ENCODE measurements around the gene SEPTIN12. TPM values are rescaled to one million over a fixed set of nuclear protein-coding genes. Genes with fewer than 3 reads are reported as not detected.

Gene SEPTIN12
- total and polyA plus RNA-seq, 2 of the 8 experiments (the other 6 are each of a cell fraction or from before 2014, with no cell fraction given), result 0.24 TPM; not detected in 1

DNA sequence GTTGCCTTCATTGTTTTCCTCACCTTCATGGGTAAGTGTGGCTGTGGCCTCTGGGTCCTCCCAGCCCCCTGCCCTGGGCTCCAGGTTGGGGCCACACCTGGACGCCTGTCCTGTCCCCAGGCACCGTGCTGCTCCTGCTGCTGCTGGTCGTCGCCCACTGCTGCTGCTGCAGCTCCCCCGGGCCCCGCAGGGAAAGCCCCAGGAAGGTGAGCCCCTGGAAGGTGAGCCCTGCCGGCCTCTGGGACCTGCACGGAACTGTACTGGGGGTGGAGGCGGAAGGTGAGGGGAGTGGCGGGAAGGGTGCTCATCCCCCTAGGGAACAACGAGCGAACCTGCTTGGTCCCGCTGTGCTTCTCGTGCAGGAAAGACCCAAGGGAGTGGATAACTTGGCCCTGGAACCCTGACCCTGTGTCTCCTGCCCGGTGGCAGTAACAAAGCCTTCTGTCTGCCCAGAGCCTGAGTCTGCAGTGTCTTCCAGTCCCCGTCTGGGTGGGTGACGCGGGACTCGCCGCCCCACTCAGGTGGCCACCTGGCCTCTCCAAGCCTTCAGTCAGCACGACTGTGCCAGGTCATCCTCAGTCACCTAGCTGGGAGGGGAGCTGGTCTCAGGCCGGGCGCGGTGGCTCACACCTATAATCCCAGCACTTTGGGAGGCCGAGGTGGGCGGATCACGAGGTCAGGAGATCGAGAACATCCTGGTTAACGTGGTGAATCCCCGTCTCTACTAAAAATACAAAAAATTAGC lies 7.9 kb upstream of the SEPTIN12 start (continued):
- no peak for TF ChIP-seq SIX5 (IDR thresholded peaks at IDR 0.05; ENCODE audit: low read depth, low read length)
- no peak for TF ChIP-seq EZH2 (IDR thresholded peaks at IDR 0.05; ENCODE audit: low read depth, low read length, severe bottlenecking)

Measured in H1 (cell line).